ENCODE measurements around the gene FGF16.

Gene FGF16

GRCh38 chrX:77433001-77433400, 14.2 kb upstream of the FGF16 start:
- TF ChIP-seq, protein P1, sequence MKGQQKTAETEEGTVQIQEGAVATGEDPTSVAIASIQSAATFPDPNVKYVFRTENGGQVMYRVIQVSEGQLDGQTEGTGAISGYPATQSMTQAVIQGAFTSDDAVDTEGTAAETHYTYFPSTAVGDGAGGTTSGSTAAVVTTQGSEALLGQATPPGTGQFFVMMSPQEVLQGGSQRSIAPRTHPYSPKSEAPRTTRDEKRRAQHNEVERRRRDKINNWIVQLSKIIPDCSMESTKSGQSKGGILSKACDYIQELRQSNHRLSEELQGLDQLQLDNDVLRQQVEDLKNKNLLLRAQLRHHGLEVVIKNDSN (IDR thresholded peaks at IDR 0.05) = no peak
- TF ChIP-seq, protein P2, sequence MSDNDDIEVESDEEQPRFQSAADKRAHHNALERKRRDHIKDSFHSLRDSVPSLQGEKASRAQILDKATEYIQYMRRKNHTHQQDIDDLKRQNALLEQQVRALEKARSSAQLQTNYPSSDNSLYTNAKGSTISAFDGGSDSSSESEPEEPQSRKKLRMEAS (IDR thresholded peaks at IDR 0.05) = no peak
- TF ChIP-seq REST (IDR thresholded peaks at IDR 0.05; ENCODE audit: low read depth) (no peak), CREB1 (IDR thresholded peaks at IDR 0.05; ENCODE audit: low read depth) (no peak), TEAD4 (IDR thresholded peaks at IDR 0.05) (no peak), TAF1 (IDR thresholded peaks at IDR 0.05; ENCODE audit: low read depth) (no peak), RAD21 (IDR thresholded peaks at IDR 0.05; ENCODE audit: low read depth) (no peak), FOXM1 (IDR thresholded peaks at IDR 0.05; ENCODE audit: borderline replicate concordance, low read depth) (no peak), TCF12 (IDR thresholded peaks at IDR 0.05; ENCODE audit: low read depth) (no peak), YY1 (IDR thresholded peaks at IDR 0.05; ENCODE audit: low read depth) (no peak), EP300 (IDR thresholded peaks at IDR 0.05; ENCODE audit: borderline replicate concordance) (no peak), NFIC (IDR thresholded peaks at IDR 0.05) (no peak), EGR1 (IDR thresholded peaks at IDR 0.05) (no peak), CEBPB (IDR thresholded peaks at IDR 0.05) (no peak), ZBTB7A (IDR thresholded peaks at IDR 0.05; ENCODE audit: low read depth) (no peak)

DNA sequence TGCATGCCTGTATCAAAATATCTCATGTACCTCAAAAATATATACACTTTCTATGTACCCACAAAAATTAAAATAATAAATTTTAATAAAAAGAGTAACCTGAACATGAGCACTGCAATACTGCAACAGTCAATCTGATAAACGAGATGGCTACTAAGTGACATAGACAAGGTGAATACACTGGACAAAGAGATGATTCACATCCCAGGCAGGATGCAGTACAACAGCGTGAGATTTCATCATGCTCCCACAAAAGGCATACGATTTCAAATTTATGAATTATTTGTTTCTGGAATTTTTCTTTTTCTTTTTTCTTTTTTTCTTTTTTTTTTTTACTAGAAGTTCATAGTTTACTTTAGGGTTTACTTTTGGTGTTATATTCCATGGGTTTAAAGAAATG, 12.2 kb upstream of the FGF16 start:
- TF ChIP-seq, protein P1 (IDR thresholded peaks at IDR 0.05) = no peak
- TF ChIP-seq CREB1 (IDR thresholded peaks at IDR 0.05; ENCODE audit: low read depth) (no peak), EGR1 (IDR thresholded peaks at IDR 0.05) (no peak), TAF1 (IDR thresholded peaks at IDR 0.05; ENCODE audit: low read depth) (no peak), EP300 (IDR thresholded peaks at IDR 0.05; ENCODE audit: borderline replicate concordance) (no peak), NFIC (IDR thresholded peaks at IDR 0.05) (no peak), FOXM1 (IDR thresholded peaks at IDR 0.05; ENCODE audit: borderline replicate concordance, low read depth) (no peak), ZBTB7A (IDR thresholded peaks at IDR 0.05; ENCODE audit: low read depth) (no peak), CEBPB (IDR thresholded peaks at IDR 0.05) (no peak), YY1 (IDR thresholded peaks at IDR 0.05; ENCODE audit: low read depth) (no peak), TEAD4 (IDR thresholded peaks at IDR 0.05) (no peak), REST (IDR thresholded peaks at IDR 0.05; ENCODE audit: low read depth) (no peak), RAD21 (IDR thresholded peaks at IDR 0.05; ENCODE audit: low read depth) (no peak), TCF12 (IDR thresholded peaks at IDR 0.05; ENCODE audit: low read depth) (no peak)
- TF ChIP-seq, protein P2 (IDR thresholded peaks at IDR 0.05) = no peak

DNA sequence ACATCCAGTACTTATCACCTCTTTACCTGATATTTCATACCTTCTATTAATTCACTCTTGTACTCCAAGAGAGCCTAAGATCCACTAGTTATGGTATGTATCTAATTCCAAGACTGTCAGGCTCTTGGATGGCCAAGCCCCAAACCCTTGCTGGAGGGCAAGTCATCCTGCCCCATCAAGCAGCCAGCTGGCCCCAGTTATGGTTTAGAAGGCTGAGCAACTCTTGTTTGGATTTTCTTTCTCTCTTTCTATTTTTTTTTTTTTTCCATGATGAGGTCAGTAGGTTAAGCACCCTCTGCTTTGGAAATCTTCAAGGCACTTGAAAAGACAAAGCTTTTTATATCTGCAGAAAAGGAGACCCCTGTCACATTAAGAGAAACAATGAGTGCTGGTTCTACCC, 10.9 kb upstream of the FGF16 start:
- TF ChIP-seq TAF1 (IDR thresholded peaks at IDR 0.05; ENCODE audit: low read depth) (no peak), FOXM1 (IDR thresholded peaks at IDR 0.05; ENCODE audit: borderline replicate concordance, low read depth) (no peak), CEBPB (IDR thresholded peaks at IDR 0.05) (no peak), ZBTB7A (IDR thresholded peaks at IDR 0.05; ENCODE audit: low read depth) (no peak), RAD21 (IDR thresholded peaks at IDR 0.05; ENCODE audit: low read depth) (no peak)
- TF ChIP-seq, protein P2 (IDR thresholded peaks at IDR 0.05) = no peak
- TF ChIP-seq, protein P1 (IDR thresholded peaks at IDR 0.05) = no peak

- TF ChIP-seq, protein P1 (IDR thresholded peaks at IDR 0.05) = no peak
- TF ChIP-seq TEAD4 (IDR thresholded peaks at IDR 0.05) (no peak), CREB1 (IDR thresholded peaks at IDR 0.05; ENCODE audit: low read depth) (no peak), NFIC (IDR thresholded peaks at IDR 0.05) (no peak), TCF12 (IDR thresholded peaks at IDR 0.05; ENCODE audit: low read depth) (no peak), CEBPB (IDR thresholded peaks at IDR 0.05) (no peak), YY1 (IDR thresholded peaks at IDR 0.05; ENCODE audit: low read depth) (no peak), TAF1 (IDR thresholded peaks at IDR 0.05; ENCODE audit: low read depth) (no peak), FOXM1 (IDR thresholded peaks at IDR 0.05; ENCODE audit: borderline replicate concordance, low read depth) (no peak)
These were observed 10.5 kb upstream of the FGF16 start for GRCh38 chrX:77436682-77437081.

GRCh38 chrX:77440330-77440729, 6.9 kb upstream of the FGF16 start:
- no peak for TF ChIP-seq TEAD4 (IDR thresholded peaks at IDR 0.05)
- no peak for TF ChIP-seq CEBPB (IDR thresholded peaks at IDR 0.05)
- no peak for TF ChIP-seq RAD21 (IDR thresholded peaks at IDR 0.05; ENCODE audit: low read depth)
- TF ChIP-seq TCF12 (IDR thresholded peaks at IDR 0.05; ENCODE audit: low read depth) = no peak
- TF ChIP-seq ZBTB7A (IDR thresholded peaks at IDR 0.05; ENCODE audit: low read depth) = no peak
- TF ChIP-seq, protein P1 (IDR thresholded peaks at IDR 0.05) = no peak
- no peak for TF ChIP-seq EGR1 (IDR thresholded peaks at IDR 0.05)
- TF ChIP-seq CREB1 (IDR thresholded peaks at IDR 0.05; ENCODE audit: low read depth) = no peak
- TF ChIP-seq TAF1 (IDR thresholded peaks at IDR 0.05; ENCODE audit: low read depth) = no peak
- TF ChIP-seq NFIC (IDR thresholded peaks at IDR 0.05) = no peak
- no peak for TF ChIP-seq EP300 (IDR thresholded peaks at IDR 0.05; ENCODE audit: borderline replicate concordance)
- no peak for TF ChIP-seq FOXM1 (IDR thresholded peaks at IDR 0.05; ENCODE audit: borderline replicate concordance, low read depth)
- TF ChIP-seq YY1 (IDR thresholded peaks at IDR 0.05; ENCODE audit: low read depth) = no peak
- no peak for TF ChIP-seq REST (IDR thresholded peaks at IDR 0.05; ENCODE audit: low read depth)
